Right lobe of liver (tissue), 6 donors: Measurements from ENCODE around the gene PTK7. TPM values are rescaled to one million over a fixed set of nuclear protein-coding genes. Genes with fewer than 3 reads are reported as not detected.

Source experiments
- ATAC-seq, 4 donors: fragments of 200-7000 bp; cut with Tn5 transposase; one replicate each; pipeline ENCODE4 v1.9.1; 2020; ENCODE audit warnings: mild to moderate bottlenecking in 4 of 4, moderate library complexity in 4 of 4
- DNase-seq, 3 donors: peaks; one replicate each; pipeline ENCODE4 v3.0.0-alpha.2; 2020
- H3K27ac ChIP-seq, 3 donors: fragments of 200-600 bp; one replicate each; pipeline ENCODE4 v1.8.0; 2022
- H3K27me3 ChIP-seq, 2 donors: fragments of 200-600 bp; one replicate each; pipeline ENCODE4 v1.8.0; 2022
- H3K36me3 ChIP-seq, 4 donors: fragments of 200-600 bp; sonication (generic) in 1 of 4; one replicate each; pipeline versions ENCODE4 v1.5.1 to v1.8.0; 2017 to 2022; ENCODE audit warnings: control low read depth in 1 of 4
- H3K4me1 ChIP-seq, 4 donors: fragments of 200-600 bp; sonication (generic) in 1 of 4; one replicate each; pipeline versions ENCODE4 v1.5.1 to v1.8.0; 2017 to 2022; ENCODE audit warnings: control low read depth in 1 of 4
- H3K4me3 ChIP-seq, 3 donors: fragments of 200-600 bp; one replicate each; pipeline ENCODE4 v1.8.0; 2022
- H3K9me3 ChIP-seq, 4 donors: fragments of 200-600 bp; sonication (generic) in 1 of 4; one replicate each; pipeline versions ENCODE4 v1.5.1 to v1.8.0; 2017 to 2022; ENCODE audit warnings: control low read depth in 1 of 4
- CTCF ChIP-seq, 4 donors: fragments of 200-600 bp in 3 of 4; fragments of 450-650 bp in 1 of 4; IDR thresholded peaks; one replicate each; pipeline versions ENCODE4 v1.5.1 to v1.8.0; 2016 to 2022; ENCODE audit warnings: antibody characterized with exemption in 4 of 4, mild to moderate bottlenecking in 2 of 4
- POLR2A ChIP-seq: fragments of 450-650 bp; IDR thresholded peaks from one replicate; pipeline ENCODE4 v1.6.1; 2017; ENCODE audit warnings: antibody characterized with exemption, mild to moderate bottlenecking
- WGBS: methylation state at CpG from one replicate; pipeline ENCODE4 v1.1.6; 2018; ENCODE audit warnings: low coverage, low lambda C conversion rate; ENCODE audit not compliant: insufficient coverage; ENCODE audit errors: missing lambda C conversion rate; 5-methylcytosine and 5-hydroxymethylcytosine counted together
- intact Hi-C, 2 donors: fragments of 100-400 bp; cut with DNase I; formaldehyde crosslinking; loops; one replicate each; pipeline versions ENCODE4 v1.11.2 to v1.14.1; 2022
- total RNA-seq, 6 experiments: library from RNA; depleted of rRNA in 2 of 6; stranded (reverse); fragments of >200 nt in 2 of 6; fragmentation: NEBNext Ultra II Directional in 3 of 6; extraction: Animal tissue kit (Norgen Biotek cat#: 25700) in 3 of 6; gene quantifications; one replicate each; pipeline versions ENCODE4 v1.1.0 to v1.2.4, GENCODE V29; 2016 to 2023
- donor health status: DM: no; HTN: yes; CAD: no.
- donor health status: DM: no; HTN: no; CAD: no.
- donor health status: DM: no; HTN: no; CAD: no.
- donor health status: DM: no; HTN: yes; CAD: no.
- donor health status: DM: no; HTN: yes; CAD: no.

The PTK7 gene
- total RNA-seq, 6 experiments from 2014 or later = 0.55 to 1.8 (median 0.99) TPM

GRCh38 chr6:43101497-43101896 is 25.4 kb downstream of the PTK7 start:
- ATAC-seq (no peak), DNase-seq (no peak)
- no peaks in the 10 kb centered on the region for H3K36me3 ChIP-seq
- no peaks in the 10 kb centered on the region for H3K4me1 ChIP-seq
- H3K9me3 ChIP-seq = no peaks in the 10 kb centered on the region
- WGBS = 53% methylated on average over 2 of the region's 4 CpGs
- H3K27me3 ChIP-seq = no peaks in the 10 kb centered on the region
- intact Hi-C loops = no loop called here
- no peak overlapping the region for H3K4me3 ChIP-seq
- TF ChIP-seq POLR2A = no peak
- TF ChIP-seq CTCF (IDR thresholded peaks at IDR 0.05) = no peak
- no peak overlapping the region for H3K27ac ChIP-seq

GRCh38 chr6:43103253-43103876 is 27.3 kb downstream of the PTK7 start:
- no peaks in the 10 kb centered on the region for H3K4me1 ChIP-seq
- DNase-seq (peak in 1 of 3 donors; percentile 7), ATAC-seq (no peak)
- no peaks in the 10 kb centered on the region for H3K9me3 ChIP-seq
- H3K36me3 ChIP-seq = no peaks in the 10 kb centered on the region
- H3K4me3 ChIP-seq = no peak overlapping the region
- no peak for TF ChIP-seq CTCF (IDR thresholded peaks at IDR 0.05)
- no peak for TF ChIP-seq POLR2A
- intact Hi-C loops = no loop called here
- 42% methylated on average over 1 of the region's 2 CpGs for WGBS
- no peak overlapping the region for H3K27ac ChIP-seq
- H3K27me3 ChIP-seq = no peaks in the 10 kb centered on the region

GRCh38 chr6:43105538-43106222 is 29.6 kb downstream of the PTK7 start:
- H3K36me3 ChIP-seq = no peaks in the 10 kb centered on the region
- H3K9me3 ChIP-seq = no peaks in the 10 kb centered on the region
- H3K4me1 ChIP-seq = no peaks in the 10 kb centered on the region
- H3K4me3 ChIP-seq = no peak overlapping the region
- DNase-seq = peak in 1 of 3 donors; percentile 10
- intact Hi-C loops = no loop called here
- ATAC-seq = no peak
- TF ChIP-seq POLR2A (no peak), CTCF (IDR thresholded peaks at IDR 0.05) (no peak)
- no peak overlapping the region for H3K27ac ChIP-seq
- WGBS = 71% methylated on average over 1 of the region's 9 CpGs
- no peaks in the 10 kb centered on the region for H3K27me3 ChIP-seq

DNA sequence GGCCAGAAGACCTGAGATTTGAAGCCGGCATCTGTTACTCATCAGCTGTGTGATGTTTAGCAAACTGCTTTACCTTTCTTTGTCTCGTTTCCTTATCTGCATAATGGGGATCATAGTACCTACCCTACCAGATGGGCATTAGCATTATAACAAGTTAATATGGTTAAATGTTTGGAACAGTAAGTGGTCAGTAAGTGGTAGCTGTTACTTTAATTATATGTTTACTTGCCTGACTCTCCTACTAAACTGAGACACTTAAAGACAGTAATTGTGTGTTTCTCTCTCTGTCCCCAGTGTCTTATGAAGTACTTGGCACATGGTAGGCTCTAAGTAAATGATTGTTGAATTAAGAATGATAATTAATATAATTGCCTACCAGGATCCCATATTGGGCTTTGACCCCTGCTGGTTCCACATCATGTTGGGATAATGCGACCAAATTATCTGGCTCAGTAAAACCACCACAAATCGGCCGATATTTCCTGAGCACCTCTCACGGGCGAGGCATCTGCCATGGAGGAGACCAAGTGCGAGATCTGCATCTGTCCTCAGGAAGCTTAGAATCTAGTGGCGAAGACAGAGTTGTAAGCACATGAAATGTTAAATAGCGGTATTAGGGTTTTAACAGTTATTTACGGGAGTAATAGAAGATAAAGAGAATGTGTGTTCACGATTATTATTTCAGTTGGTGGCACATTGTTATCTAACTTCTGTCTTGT is 31.4 kb downstream of the PTK7 start:
- 84% methylated on average over 9 of the region's 12 CpGs for WGBS
- Histone ChIP-seq H3K27me3 (no peaks in the 10 kb centered on the region), H3K27ac (no peak overlapping the region), H3K4me1 (no peaks in the 10 kb centered on the region), H3K9me3 (no peaks in the 10 kb centered on the region), H3K4me3 (no peak overlapping the region), H3K36me3 (no peaks in the 10 kb centered on the region)
- TF ChIP-seq CTCF (IDR thresholded peaks at IDR 0.05) = no peak
- no peak for TF ChIP-seq POLR2A
- ATAC-seq (no peak), DNase-seq (peak in 1 of 3 donors; percentile 15)
- intact Hi-C loops = no loop called here
